LNCaP clone FGC (cell line): ENCODE data around the gene ACTL10.

Experiments
- DNase-seq: peaks from one replicate; pipeline ENCODE4 v3.0.0-alpha.2; 2011; ENCODE audit warnings: low read depth
- H3K4me3 ChIP-seq: 2 replicates; pipeline ENCODE4 v1.5.1; 2011; ENCODE audit warnings: mild to moderate bottlenecking, low read depth, low read length, control low read depth
- CTCF ChIP-seq: IDR thresholded peaks from 2 replicates; pipeline ENCODE4 v1.5.1; 2012; ENCODE audit warnings: mild to moderate bottlenecking; ENCODE audit not compliant: control insufficient read depth, insufficient read depth; ENCODE audit errors: extremely low read depth

The ACTL10 gene

GRCh38 chr20:33686100-33686983, 19.6 kb downstream of the ACTL10 start, which contains the start of gene E2F1:
Gene E2F1, minus strand, starts transcription at chr20:33686385. Its CDS starts 121 bp downstream, at chr20:33686264.
- DNase-seq = peak; percentile 68
- peak within 1 kb of the TSS; percentile 69 for H3K4me3 ChIP-seq
- TF ChIP-seq CTCF = peak; percentile 29; the same call in 1 of the 2 replicates

- peak overlapping the region; percentile 37 for H3K4me3 ChIP-seq
- no peak for DNase-seq
- TF ChIP-seq CTCF = no peak
Measured at GRCh38 chr20:33686984-33687366, 20.2 kb downstream of the ACTL10 start.

GRCh38 chr20:33687370-33687915, 20.7 kb downstream of the ACTL10 start:
- H3K4me3 ChIP-seq = no peak overlapping the region
- no peak for TF ChIP-seq CTCF
- no peak for DNase-seq

GRCh38 chr20:33687993-33688937, 21.5 kb downstream of the ACTL10 start:
- TF ChIP-seq CTCF = no peak
- DNase-seq = no peak
- H3K4me3 ChIP-seq = no peak overlapping the region

- no peak for DNase-seq
- no peak overlapping the region for H3K4me3 ChIP-seq
- no peak for TF ChIP-seq CTCF
Measured at GRCh38 chr20:33688938-33689424, 22.2 kb downstream of the ACTL10 start.

- no peak overlapping the region for H3K4me3 ChIP-seq
- no peak for DNase-seq
- TF ChIP-seq CTCF = no peak
Measured at GRCh38 chr20:33689493-33689892, 22.8 kb downstream of the ACTL10 start.
